Stimulated activated CD4-positive, alpha-beta T cell treated with anti-CD3 and anti-CD28 coated beads, Interleukin-2, amount 100 ng/mL, for 24 hours (primary cell): ENCODE results near the gene TINAG.

Experiments
- DNase-seq, 2 donors: peaks; one replicate each; pipeline ENCODE4 v3.0.0-alpha.2; 2020

TINAG gene

GRCh38 chr6:54308289-54308985, at the start of gene TINAG:
Gene TINAG, plus strand, starts transcription at chr6:54308441. Its CDS starts 110 bp downstream, at chr6:54308551.
- DNase-seq = no peak

GRCh38 chr6:54260025-54260424, 48.2 kb upstream of the TINAG start:
- no peak for DNase-seq

- no peak for DNase-seq
Observed at GRCh38 chr6:54262499-54262898, 45.7 kb upstream of the TINAG start.

- no peak for DNase-seq
Observed at GRCh38 chr6:54262971-54263370, 45.3 kb upstream of the TINAG start.

- DNase-seq = no peak
Observed at GRCh38 chr6:54264581-54265272, 43.5 kb upstream of the TINAG start.

- no peak for DNase-seq
Observed at GRCh38 chr6:54266400-54266923, 41.8 kb upstream of the TINAG start.

GRCh38 chr6:54267798-54268197, 40.4 kb upstream of the TINAG start:
- DNase-seq = no peak

GRCh38 chr6:54273214-54273820, 34.9 kb upstream of the TINAG start:
- DNase-seq = no peak

- no peak for DNase-seq
Observed at GRCh38 chr6:54274383-54274782, 33.9 kb upstream of the TINAG start.

- no peak for DNase-seq
Observed at GRCh38 chr6:54282186-54282585, 26.1 kb upstream of the TINAG start.

GRCh38 chr6:54284161-54284860, 23.9 kb upstream of the TINAG start:
- no peak for DNase-seq

- no peak for DNase-seq
Observed at GRCh38 chr6:54285595-54285994, 22.6 kb upstream of the TINAG start.

GRCh38 chr6:54286141-54286540, 22.1 kb upstream of the TINAG start:
- DNase-seq = no peak

- no peak for DNase-seq
Observed at GRCh38 chr6:54288474-54288873, 19.8 kb upstream of the TINAG start.

GRCh38 chr6:54289426-54289825, 18.8 kb upstream of the TINAG start:
- DNase-seq = no peak

GRCh38 chr6:54291146-54291545, 17.1 kb upstream of the TINAG start:
- DNase-seq = no peak

GRCh38 chr6:54291738-54292137, 16.5 kb upstream of the TINAG start:
- no peak for DNase-seq

- DNase-seq = no peak
Observed at GRCh38 chr6:54294965-54295532, 13.2 kb upstream of the TINAG start.

- DNase-seq = no peak
Observed at GRCh38 chr6:54299542-54300269, 8.5 kb upstream of the TINAG start.

GRCh38 chr6:54301770-54302169, 6.5 kb upstream of the TINAG start:
- DNase-seq = no peak

- no peak for DNase-seq
Observed at GRCh38 chr6:54307439-54307910, 766 bp upstream of the TINAG start.

- no peak for DNase-seq
Observed at GRCh38 chr6:54308986-54309315, 710 bp downstream of the TINAG start.
